Measurements from ENCODE around the gene NECTIN2.

The NECTIN2 gene

DNA sequence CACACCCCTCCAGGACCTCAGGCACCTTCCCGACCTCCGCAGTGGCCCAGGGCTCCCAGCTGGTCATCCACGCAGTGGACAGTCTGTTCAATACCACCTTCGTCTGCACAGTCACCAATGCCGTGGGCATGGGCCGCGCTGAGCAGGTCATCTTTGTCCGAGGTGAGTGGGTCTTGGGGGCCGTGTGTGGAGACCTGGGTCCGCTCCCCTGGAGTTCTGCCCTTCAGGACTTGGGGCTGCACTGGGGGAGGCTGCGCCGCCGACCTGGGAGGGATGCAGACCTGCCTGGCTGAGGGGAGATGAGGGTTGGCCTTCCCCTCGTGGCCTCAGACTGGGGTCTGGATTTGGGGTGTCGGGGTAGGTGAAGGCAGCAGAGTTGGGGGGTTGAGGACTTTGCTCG lies 28.2 kb downstream of the NECTIN2 start:
- TF ChIP-seq SIN3A (IDR thresholded peaks at IDR 0.05; ENCODE audit: borderline replicate concordance, insufficient read depth, low read length) (no peak), FOXP2 (optimal IDR thresholded peaks at IDR 0.05; ENCODE audit: borderline replicate concordance, extremely low read depth, extremely low read length, insufficient read depth) (no peak), POLR2AphosphoS5 (IDR thresholded peaks at IDR 0.05; ENCODE audit: low read depth, low read length) (no peak), TAF1 (IDR thresholded peaks at IDR 0.05; ENCODE audit: borderline replicate concordance, insufficient read depth, low read length) (no peak)
- TF ChIP-seq, protein P1, sequence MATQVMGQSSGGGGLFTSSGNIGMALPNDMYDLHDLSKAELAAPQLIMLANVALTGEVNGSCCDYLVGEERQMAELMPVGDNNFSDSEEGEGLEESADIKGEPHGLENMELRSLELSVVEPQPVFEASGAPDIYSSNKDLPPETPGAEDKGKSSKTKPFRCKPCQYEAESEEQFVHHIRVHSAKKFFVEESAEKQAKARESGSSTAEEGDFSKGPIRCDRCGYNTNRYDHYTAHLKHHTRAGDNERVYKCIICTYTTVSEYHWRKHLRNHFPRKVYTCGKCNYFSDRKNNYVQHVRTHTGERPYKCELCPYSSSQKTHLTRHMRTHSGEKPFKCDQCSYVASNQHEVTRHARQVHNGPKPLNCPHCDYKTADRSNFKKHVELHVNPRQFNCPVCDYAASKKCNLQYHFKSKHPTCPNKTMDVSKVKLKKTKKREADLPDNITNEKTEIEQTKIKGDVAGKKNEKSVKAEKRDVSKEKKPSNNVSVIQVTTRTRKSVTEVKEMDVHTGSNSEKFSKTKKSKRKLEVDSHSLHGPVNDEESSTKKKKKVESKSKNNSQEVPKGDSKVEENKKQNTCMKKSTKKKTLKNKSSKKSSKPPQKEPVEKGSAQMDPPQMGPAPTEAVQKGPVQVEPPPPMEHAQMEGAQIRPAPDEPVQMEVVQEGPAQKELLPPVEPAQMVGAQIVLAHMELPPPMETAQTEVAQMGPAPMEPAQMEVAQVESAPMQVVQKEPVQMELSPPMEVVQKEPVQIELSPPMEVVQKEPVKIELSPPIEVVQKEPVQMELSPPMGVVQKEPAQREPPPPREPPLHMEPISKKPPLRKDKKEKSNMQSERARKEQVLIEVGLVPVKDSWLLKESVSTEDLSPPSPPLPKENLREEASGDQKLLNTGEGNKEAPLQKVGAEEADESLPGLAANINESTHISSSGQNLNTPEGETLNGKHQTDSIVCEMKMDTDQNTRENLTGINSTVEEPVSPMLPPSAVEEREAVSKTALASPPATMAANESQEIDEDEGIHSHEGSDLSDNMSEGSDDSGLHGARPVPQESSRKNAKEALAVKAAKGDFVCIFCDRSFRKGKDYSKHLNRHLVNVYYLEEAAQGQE (IDR thresholded peaks at IDR 0.05; ENCODE audit: insufficient read depth in 1 of 2, low read depth in 2 of 2, low read length in 2 of 2), result no peak

DNA sequence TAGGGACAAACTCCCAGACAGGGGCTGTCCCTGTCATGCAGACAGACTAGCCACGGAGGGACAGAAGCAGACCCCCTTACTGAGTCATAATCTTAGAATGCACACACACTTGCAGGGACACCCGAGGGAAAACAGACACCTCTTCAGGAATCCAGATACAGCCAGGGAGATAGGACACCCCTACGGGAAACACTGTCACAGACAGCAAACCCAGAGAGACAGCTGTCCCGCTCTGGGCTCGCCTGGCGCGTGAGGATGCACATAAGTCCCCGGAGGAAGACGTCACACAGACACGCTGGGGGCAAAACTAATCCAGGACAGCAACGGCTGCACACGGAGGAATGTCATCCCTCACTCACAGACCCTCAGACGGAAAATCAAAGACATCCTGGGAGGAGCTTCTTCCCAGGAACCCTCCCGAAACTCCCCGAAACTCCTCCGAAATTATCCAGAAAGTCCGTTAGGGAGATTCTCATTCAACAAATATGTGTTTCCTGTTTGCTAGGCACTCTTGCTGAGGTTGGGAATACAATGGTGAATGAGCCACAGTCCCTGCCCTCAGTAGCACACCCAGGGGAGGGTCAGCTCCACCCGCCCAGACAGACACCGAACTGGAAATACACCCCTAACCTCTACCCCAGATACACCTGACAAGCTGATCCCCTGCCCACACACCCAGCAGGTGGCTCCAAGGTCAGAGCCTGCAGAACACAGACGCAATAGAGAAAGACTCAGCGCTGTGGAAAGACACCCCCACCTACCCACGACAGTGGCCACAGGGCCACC lies 29.8 kb downstream of the NECTIN2 start:
- TF ChIP-seq SIN3A (IDR thresholded peaks at IDR 0.05; ENCODE audit: borderline replicate concordance, insufficient read depth, low read length), result no peak
- TF ChIP-seq POLR2AphosphoS5 (IDR thresholded peaks at IDR 0.05; ENCODE audit: low read depth, low read length), result no peak
- no peak for TF ChIP-seq TAF1 (IDR thresholded peaks at IDR 0.05; ENCODE audit: borderline replicate concordance, insufficient read depth, low read length)
- TF ChIP-seq FOXP2 (optimal IDR thresholded peaks at IDR 0.05; ENCODE audit: borderline replicate concordance, extremely low read depth, extremely low read length, insufficient read depth), result no peak
- TF ChIP-seq, protein P1 (IDR thresholded peaks at IDR 0.05; ENCODE audit: insufficient read depth in 1 of 2, low read depth in 2 of 2, low read length in 2 of 2), result no peak

DNA sequence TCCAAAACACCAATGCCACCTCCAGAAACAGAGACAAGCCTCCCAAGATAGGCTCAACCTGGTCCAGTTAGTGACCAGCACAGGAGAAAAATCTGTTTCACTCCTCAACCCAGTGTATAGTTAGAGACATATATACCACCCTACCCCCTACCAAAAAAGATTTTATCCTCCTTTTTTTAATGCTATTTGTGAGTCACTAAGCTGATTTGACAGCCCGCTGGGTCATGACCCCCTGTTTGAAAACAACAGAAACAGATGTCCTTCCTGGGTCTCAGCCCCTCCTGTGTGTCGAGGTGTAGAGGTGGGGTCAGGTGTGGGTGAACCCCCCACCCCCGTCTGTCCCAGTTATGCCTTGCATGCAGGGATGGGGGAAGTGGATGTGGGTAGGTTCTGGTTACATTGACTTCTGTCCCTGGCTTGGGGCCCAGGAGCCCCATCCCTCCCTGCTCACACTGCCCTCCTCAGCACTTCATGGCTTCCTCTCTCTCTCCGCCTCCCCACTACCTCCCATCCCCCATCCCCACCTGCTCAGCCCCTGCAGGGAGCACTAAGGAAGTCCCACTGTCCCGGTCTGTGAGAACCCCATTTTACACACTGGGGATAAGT lies 30.9 kb downstream of the NECTIN2 start:
- TF ChIP-seq FOXP2 (optimal IDR thresholded peaks at IDR 0.05; ENCODE audit: borderline replicate concordance, extremely low read depth, extremely low read length, insufficient read depth), result peak; percentile 15
- no peak for TF ChIP-seq TAF1 (IDR thresholded peaks at IDR 0.05; ENCODE audit: borderline replicate concordance, insufficient read depth, low read length)
- TF ChIP-seq, protein P1 (IDR thresholded peaks at IDR 0.05; ENCODE audit: insufficient read depth in 1 of 2, low read depth in 2 of 2, low read length in 2 of 2), result no peak
- TF ChIP-seq SIN3A (IDR thresholded peaks at IDR 0.05; ENCODE audit: borderline replicate concordance, insufficient read depth, low read length), result no peak
- TF ChIP-seq POLR2AphosphoS5 (IDR thresholded peaks at IDR 0.05; ENCODE audit: low read depth, low read length), result no peak

DNA sequence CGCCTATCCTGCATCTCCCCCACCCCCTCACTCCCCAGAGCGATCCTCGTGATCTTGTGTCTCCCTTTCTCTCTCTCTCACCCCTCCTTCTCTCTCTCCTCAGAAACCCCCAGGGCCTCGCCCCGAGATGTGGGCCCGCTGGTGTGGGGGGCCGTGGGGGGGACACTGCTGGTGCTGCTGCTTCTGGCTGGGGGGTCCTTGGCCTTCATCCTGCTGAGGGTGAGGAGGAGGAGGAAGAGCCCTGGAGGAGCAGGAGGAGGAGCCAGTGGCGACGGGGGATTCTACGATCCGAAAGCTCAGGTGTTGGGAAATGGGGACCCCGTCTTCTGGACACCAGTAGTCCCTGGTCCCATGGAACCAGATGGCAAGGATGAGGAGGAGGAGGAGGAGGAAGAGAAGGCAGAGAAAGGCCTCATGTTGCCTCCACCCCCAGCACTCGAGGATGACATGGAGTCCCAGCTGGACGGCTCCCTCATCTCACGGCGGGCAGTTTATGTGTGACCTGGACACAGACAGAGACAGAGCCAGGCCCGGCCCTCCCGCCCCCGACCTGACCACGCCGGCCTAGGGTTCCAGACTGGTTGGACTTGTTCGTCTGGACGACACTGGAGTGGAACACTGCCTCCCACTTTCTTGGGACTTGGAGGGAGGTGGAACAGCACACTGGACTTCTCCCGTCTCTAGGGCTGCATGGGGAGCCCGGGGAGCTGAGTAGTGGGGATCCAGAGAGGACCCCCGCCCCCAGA lies 32.2 kb downstream of the NECTIN2 start:
- TF ChIP-seq POLR2AphosphoS5 (IDR thresholded peaks at IDR 0.05; ENCODE audit: low read depth, low read length), result no peak
- no peak for TF ChIP-seq TAF1 (IDR thresholded peaks at IDR 0.05; ENCODE audit: borderline replicate concordance, insufficient read depth, low read length)
- TF ChIP-seq, protein P1 (IDR thresholded peaks at IDR 0.05; ENCODE audit: insufficient read depth in 1 of 2, low read depth in 2 of 2, low read length in 2 of 2), result no peak
- TF ChIP-seq SIN3A (IDR thresholded peaks at IDR 0.05; ENCODE audit: borderline replicate concordance, insufficient read depth, low read length), result no peak
- no peak for TF ChIP-seq FOXP2 (optimal IDR thresholded peaks at IDR 0.05; ENCODE audit: borderline replicate concordance, extremely low read depth, extremely low read length, insufficient read depth)
